Right lobe of liver (tissue), 6 donors: Measurements from ENCODE around the gene AOC2. TPM values are rescaled to one million over a fixed set of nuclear protein-coding genes. Genes with fewer than 3 reads are reported as not detected.

Experiments
- ATAC-seq, 4 donors: fragments of 200-7000 bp; cut with Tn5 transposase; one replicate each; pipeline ENCODE4 v1.9.1; 2020; ENCODE audit warnings: mild to moderate bottlenecking in 4 of 4, moderate library complexity in 4 of 4
- DNase-seq, 3 donors: peaks; one replicate each; pipeline ENCODE4 v3.0.0-alpha.2; 2020
- H3K27ac ChIP-seq, 3 donors: fragments of 200-600 bp; one replicate each; pipeline ENCODE4 v1.8.0; 2022
- H3K27me3 ChIP-seq, 2 donors: fragments of 200-600 bp; one replicate each; pipeline ENCODE4 v1.8.0; 2022
- H3K36me3 ChIP-seq, 4 donors: fragments of 200-600 bp; sonication (generic) in 1 of 4; one replicate each; pipeline versions ENCODE4 v1.5.1 to v1.8.0; 2017 to 2022; ENCODE audit warnings: control low read depth in 1 of 4
- H3K4me1 ChIP-seq, 4 donors: fragments of 200-600 bp; sonication (generic) in 1 of 4; one replicate each; pipeline versions ENCODE4 v1.5.1 to v1.8.0; 2017 to 2022; ENCODE audit warnings: control low read depth in 1 of 4
- H3K4me3 ChIP-seq, 3 donors: fragments of 200-600 bp; one replicate each; pipeline ENCODE4 v1.8.0; 2022
- H3K9me3 ChIP-seq, 4 donors: fragments of 200-600 bp; sonication (generic) in 1 of 4; one replicate each; pipeline versions ENCODE4 v1.5.1 to v1.8.0; 2017 to 2022; ENCODE audit warnings: control low read depth in 1 of 4
- POLR2A ChIP-seq: fragments of 450-650 bp; IDR thresholded peaks from one replicate; pipeline ENCODE4 v1.6.1; 2017; ENCODE audit warnings: antibody characterized with exemption, mild to moderate bottlenecking
- WGBS: methylation state at CpG from one replicate; pipeline ENCODE4 v1.1.6; 2018; ENCODE audit warnings: low coverage, low lambda C conversion rate; ENCODE audit not compliant: insufficient coverage; ENCODE audit errors: missing lambda C conversion rate; 5-methylcytosine and 5-hydroxymethylcytosine counted together
- intact Hi-C, 2 donors: fragments of 100-400 bp; cut with DNase I; formaldehyde crosslinking; loops; one replicate each; pipeline versions ENCODE4 v1.11.2 to v1.14.1; 2022
- total RNA-seq, 6 experiments: library from RNA; depleted of rRNA in 2 of 6; stranded (reverse); fragments of >200 nt in 2 of 6; fragmentation: NEBNext Ultra II Directional in 3 of 6; extraction: Animal tissue kit (Norgen Biotek cat#: 25700) in 3 of 6; gene quantifications; one replicate each; pipeline versions ENCODE4 v1.1.0 to v1.2.4, GENCODE V29; 2016 to 2023
- TF ChIP-seq, protein P1 (sequence below), 4 donors: fragments of 200-600 bp in 3 of 4; fragments of 450-650 bp in 1 of 4; IDR thresholded peaks; one replicate each; pipeline versions ENCODE4 v1.5.1 to v1.8.0; 2016 to 2022; ENCODE audit warnings: antibody characterized with exemption in 4 of 4, mild to moderate bottlenecking in 2 of 4
- donor health status: DM: no; HTN: yes; CAD: no.
- donor health status: DM: no; HTN: no; CAD: no.
- donor health status: DM: no; HTN: no; CAD: no.
- donor health status: DM: no; HTN: yes; CAD: no.
- donor health status: DM: no; HTN: yes; CAD: no.

Gene AOC2
- total RNA-seq, 6 experiments from 2014 or later: 0.62 to 2.0 (median 1.4) TPM

DNA sequence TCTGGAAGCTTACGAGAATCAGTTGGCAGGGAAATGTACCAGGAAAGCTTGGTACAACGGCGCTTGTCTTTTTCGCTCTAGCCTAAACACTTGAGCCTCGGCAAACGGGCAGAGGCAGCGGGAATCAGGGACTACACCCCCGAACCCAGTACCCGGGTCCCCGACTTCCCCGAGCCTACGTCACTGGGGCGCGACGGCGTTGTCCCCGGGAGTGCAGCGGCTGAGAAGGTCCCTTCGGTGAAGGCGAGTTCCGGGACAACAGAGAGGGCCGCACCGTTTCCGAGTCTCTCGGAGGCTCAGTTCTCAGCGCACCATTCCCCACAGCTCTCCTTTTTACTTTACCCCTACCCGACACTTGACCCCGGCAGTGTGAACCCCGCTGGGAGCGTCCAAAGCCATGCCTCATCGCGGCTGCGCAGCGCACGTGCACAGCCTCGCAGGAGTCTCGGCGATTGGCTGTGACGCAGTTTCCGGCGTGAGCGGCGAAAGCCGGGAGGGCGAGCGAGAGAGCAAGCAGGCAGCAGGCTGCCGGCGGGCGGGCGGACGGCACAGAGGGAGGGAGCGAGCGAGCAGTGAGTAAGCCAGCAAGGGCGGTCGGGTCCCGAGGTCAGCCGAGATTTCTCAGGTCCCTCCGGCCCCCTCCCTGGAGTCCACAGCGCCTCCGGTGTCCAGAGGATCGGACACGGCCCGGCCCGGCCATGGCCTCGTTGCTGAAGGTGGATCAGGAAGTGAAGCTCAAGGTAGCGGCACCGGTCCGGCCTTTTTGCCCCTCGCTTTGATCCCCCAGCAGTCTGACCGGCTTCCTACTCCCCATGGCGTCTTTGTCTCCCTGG, 11.2 kb upstream of the AOC2 start, which contains the start of gene PSME3:
Gene PSME3, plus strand, starts transcription at position 464 of the 833 bp plus-strand sequence. Its CDS starts 235 bp downstream, at position 699.
- DNase-seq (peak; percentile 94 to 96 (median 95)), ATAC-seq (peak; percentile 94 to 97 (median 96))
- 0% methylated on average over 31 of the region's 71 CpGs for WGBS
- intact Hi-C loops: no loop called here
- Histone ChIP-seq H3K27ac (peak within 1 kb of the TSS; percentile 68 to 81 (median 79)), H3K27me3 (no peaks in the 10 kb centered on the region), H3K4me3 (peak within 1 kb of the TSS; percentile 86 to 92 (median 89)), H3K36me3 (peaks cover 0 to 19% (median 8%) of the 10 kb centered on the region in 4 donors), H3K9me3 (no peaks in the 10 kb centered on the region), H3K4me1 (peaks cover 0 to 23% (median 2%) of the 10 kb centered on the region in 4 donors)
- peak; percentile 92 for TF ChIP-seq POLR2A
- TF ChIP-seq, protein P1, sequence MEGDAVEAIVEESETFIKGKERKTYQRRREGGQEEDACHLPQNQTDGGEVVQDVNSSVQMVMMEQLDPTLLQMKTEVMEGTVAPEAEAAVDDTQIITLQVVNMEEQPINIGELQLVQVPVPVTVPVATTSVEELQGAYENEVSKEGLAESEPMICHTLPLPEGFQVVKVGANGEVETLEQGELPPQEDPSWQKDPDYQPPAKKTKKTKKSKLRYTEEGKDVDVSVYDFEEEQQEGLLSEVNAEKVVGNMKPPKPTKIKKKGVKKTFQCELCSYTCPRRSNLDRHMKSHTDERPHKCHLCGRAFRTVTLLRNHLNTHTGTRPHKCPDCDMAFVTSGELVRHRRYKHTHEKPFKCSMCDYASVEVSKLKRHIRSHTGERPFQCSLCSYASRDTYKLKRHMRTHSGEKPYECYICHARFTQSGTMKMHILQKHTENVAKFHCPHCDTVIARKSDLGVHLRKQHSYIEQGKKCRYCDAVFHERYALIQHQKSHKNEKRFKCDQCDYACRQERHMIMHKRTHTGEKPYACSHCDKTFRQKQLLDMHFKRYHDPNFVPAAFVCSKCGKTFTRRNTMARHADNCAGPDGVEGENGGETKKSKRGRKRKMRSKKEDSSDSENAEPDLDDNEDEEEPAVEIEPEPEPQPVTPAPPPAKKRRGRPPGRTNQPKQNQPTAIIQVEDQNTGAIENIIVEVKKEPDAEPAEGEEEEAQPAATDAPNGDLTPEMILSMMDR (IDR thresholded peaks at IDR 0.05): no peak

DNA sequence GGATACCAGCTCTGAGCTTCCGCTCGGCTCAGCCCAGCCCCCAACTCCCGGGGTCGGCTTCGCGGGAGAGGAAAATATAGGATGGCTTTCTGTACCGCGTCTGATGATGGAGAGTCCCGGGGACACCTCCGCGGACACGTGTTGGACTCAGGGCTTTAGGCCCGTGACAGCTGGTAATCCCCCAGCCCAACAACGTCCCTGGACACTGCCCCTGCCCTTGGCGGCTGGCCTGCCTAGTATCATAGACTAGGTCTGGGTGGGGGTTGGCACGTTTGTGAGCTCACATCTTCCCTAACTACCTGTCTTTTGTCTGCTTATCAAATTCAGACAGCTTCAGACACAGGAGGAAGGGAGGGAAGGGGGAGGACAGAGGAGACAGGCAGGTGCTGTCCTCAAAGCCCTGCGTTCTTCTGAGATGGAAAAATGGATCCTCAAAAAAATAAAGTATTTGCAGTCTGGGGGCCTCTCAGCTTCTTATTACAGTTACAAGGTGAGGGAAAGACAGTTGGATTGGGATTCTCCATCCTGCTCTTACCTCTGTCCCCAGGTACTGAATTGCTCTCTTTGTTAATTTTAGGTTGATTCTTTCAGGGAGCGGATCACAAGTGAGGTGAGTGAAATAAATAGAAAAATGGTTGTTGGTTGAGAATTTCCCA, 10.5 kb upstream of the AOC2 start:
- intact Hi-C loops: no loop called here
- 4% methylated on average over 2 of the region's 18 CpGs for WGBS
- no peak for DNase-seq

DNA sequence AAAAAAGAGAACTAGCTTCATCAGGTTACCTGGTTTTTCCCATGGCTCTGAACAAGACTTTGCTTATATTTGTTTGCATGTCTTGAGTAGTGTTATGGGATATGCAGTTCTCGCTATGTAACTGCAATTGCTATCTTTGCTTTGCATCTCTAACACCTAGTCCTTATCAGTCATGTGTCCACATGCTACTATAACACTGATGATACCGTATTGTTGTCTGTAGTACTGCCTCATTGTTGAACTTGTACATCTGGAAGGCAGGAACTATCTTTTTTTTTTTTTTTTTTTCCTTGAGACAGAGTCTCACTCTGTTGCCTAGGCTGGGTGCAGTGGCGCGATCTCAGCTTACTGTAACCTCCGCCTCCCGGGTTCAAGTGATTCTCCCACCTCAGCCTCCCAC, 8.6 kb upstream of the AOC2 start:
- Histone ChIP-seq H3K4me3 (no peak overlapping the region), H3K27ac (no peak overlapping the region), H3K36me3 (peaks cover 9 to 45% (median 26%) of the 10 kb centered on the region in 4 donors), H3K27me3 (no peaks in the 10 kb centered on the region), H3K4me1 (peaks cover 0 to 23% (median 2%) of the 10 kb centered on the region in 4 donors), H3K9me3 (no peaks in the 10 kb centered on the region)
- 86% methylated on average over 6 of the region's 6 CpGs for WGBS
- DNase-seq (no peak), ATAC-seq (no peak)
- no peak for TF ChIP-seq POLR2A
- TF ChIP-seq, protein P1 (IDR thresholded peaks at IDR 0.05): no peak
- intact Hi-C loops: no loop called here

More for the DNA sequence above, 10.5 kb upstream of the AOC2 start:
- H3K4me3 ChIP-seq: peak overlapping the region; percentile 86 to 92 (median 89)
- peaks cover 2 to 26% (median 14%) of the 10 kb centered on the region in 4 donors for H3K36me3 ChIP-seq
- peak overlapping the region; percentile 68 to 81 (median 79) for H3K27ac ChIP-seq
- no peaks in the 10 kb centered on the region for H3K9me3 ChIP-seq
- peaks cover 0 to 23% (median 2%) of the 10 kb centered on the region in 4 donors for H3K4me1 ChIP-seq
- ATAC-seq: peak; percentile 3 to 18 (median 10)
- TF ChIP-seq, protein P1 (IDR thresholded peaks at IDR 0.05): no peak
- TF ChIP-seq POLR2A: no peak
- H3K27me3 ChIP-seq: no peaks in the 10 kb centered on the region

DNA sequence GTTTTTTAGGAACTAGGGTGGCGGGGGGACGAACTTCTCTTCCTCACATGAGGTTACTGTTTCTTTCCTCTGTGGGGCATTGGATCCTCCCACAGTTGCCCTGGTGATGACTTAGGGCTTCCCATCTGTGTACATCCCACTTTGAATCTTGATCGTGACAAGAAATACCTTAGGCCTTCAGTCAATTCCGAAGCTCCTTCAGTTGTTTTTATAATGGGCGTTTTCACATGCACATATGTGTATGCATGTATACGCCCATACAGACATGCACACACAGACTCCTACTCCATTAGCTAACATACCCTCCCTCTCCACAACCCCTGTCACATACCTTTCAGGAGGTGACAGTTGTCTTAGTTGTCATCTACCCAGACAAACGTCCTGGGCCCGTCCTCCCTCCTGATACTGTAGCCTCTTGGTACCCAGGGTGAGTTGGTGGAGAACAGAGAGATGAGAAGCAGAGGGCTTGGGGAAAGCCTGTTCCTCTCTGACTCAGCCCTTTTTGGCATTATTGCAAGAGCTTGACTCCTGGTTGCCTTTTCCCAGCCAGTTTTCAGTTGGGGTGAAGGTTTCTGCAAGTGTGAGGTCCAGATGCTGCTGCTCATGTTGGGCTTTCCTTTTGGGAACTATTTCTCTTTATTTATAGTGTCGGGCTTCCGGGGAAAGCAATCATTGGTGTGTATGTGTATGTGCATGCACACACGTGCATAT, 2.2 kb upstream of the AOC2 start:
- DNase-seq: no peak
- ATAC-seq: no peak
- intact Hi-C loops: loop anchor here in 1 of 2 donors (5.0 kb wide), 1 partner anchor 90 kb away; no protein-coding TSS in a partner anchor
- no peaks in the 10 kb centered on the region for H3K4me1 ChIP-seq
- TF ChIP-seq POLR2A: no peak
- TF ChIP-seq, protein P1 (IDR thresholded peaks at IDR 0.05): no peak
- 48% methylated on average over 7 of the region's 11 CpGs for WGBS
- H3K4me3 ChIP-seq: no peak overlapping the region
- peaks cover 9 to 78% (median 27%) of the 10 kb centered on the region in 4 donors for H3K36me3 ChIP-seq
- H3K27me3 ChIP-seq: no peaks in the 10 kb centered on the region
- no peak overlapping the region for H3K27ac ChIP-seq
- H3K9me3 ChIP-seq: no peaks in the 10 kb centered on the region
